GM18526 (cell line): Measurements from ENCODE around the gene NAB2.

Experiments
- POLR2A ChIP-seq: IDR thresholded peaks from 3 replicates; pipeline ENCODE4 v1.6.1; 2011; ENCODE audit not compliant: insufficient read length; ENCODE audit errors: extremely low read depth

NAB2 gene

DNA sequence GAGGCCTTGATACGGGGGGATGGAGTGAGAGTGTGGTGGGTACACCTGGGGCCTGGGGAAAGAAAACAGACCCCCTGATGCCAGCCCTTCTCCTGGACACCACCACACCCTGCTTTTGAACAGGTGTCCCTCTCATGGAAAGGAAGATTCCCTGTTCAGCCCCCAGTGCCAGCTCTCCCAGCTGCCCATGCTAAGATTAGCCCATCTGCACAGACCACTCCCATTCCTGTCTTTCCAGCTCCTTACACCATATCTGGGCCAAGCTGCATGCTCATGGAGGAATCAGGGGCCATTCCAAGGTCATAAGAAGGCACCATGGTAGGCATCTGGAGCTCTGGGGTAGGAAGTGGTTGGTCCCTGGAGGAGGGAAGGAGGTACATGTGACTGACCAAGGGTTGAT is 9.6 kb downstream of the NAB2 start:
- TF ChIP-seq POLR2A: no peak

DNA sequence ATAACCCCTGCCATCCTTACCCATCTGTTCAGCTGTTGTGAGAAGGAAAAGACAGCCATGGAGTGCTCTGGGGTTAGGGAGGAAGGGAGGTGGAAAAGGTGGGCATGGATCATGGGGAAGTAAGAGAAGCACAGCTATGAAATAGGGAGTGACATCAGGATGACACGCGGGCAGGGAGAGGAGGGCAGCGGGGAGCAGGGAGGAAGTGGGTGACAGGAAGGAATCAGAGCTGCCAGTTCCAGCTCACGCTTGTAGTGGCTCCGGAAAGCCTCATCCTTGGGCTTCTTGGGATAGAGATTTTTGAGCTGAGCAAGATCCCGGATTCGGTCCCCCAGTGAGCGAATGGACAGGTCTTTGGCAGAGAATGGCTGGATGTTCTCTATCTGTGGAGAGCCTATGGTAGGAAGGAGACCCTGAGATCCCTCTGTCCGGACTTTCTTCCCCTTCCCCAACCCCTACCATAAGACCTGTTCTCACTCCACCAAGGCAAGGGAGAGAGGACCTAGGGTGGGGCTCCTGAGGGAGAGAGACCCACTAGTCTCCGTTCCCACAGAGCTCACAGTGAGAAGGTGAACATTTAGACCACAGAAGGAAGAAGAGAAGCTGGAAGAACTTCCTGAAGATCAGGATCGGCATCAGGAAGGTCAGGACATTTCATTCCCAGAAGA is 10.3 kb downstream of the NAB2 start:
- TF ChIP-seq POLR2A: no peak

DNA sequence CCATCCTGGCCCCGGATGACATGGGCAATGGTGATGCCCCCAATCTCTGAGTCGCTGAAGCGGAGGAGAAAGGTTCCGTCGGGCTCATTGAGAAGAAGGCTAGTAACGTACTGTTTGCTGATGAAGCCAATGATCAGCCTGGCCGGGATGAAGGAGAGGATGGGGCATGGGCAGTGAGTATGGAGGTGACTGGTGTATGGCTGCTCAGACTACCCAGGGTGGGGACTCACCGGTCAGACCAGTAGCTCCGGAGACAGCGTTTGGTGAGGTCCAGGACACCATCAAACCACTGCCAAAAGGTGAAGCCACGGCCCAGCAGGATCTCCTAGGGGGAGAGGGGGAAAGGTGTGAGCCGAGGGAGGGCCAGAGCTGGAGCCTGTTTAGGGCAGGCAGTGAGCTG is 10.9 kb downstream of the NAB2 start:
- no peak for TF ChIP-seq POLR2A

DNA sequence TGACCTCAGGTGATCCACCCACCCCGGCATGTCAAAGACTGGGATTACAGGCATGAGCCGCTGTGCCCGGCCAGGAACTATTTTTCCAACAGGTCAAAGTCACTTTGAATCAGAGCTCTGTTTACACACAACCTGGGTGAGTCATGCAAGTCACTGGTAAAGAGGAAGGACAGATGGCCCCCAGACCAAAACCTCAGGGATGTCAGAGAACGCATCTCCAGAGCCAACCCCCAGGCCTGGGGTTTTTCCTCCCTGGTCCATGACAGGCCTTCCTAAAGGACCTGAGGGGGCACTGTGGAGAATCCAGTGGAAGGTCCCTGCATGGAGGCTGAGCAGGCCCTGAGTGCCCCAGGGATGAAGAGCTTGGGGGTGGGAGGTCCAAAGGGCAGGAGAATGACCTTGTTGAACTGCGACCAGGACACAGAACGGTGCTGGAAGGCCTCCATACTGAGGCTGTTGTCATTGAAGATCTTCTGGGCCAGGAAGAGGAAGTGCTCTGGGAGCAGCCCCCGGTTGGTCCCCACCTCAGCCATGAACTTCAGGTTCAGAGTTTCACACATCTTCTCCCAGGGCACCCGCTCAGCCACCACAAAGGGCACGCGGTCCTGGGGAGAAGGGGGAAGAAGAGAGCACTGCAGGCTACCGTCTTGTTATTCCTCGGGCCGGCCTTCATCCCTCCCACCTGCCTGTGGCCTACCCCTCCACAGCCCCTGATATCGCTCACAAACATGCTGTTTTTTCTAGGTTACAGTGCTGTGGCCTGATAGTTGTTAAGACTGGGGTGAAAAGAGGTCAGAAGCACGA is 13.2 kb downstream of the NAB2 start:
- no peak for TF ChIP-seq POLR2A

DNA sequence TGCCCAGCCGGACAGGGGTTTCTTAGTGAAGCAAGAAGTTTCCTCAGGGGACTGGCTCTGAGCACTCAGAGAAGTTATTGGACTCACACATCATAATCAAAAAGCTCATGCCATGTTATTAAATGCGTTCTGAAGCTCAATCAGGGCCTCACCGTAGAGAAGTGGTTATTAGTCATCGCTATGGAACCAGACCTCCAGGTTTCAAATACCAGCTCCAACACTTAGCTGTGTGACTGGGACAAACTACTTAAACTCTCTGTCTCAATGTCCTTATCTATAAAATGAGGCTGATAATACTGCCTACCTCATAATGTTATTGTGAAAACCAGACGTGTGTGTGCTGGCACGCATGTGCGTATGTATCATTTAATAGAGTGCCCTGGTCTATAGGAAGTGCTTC is 14.9 kb downstream of the NAB2 start:
- no peak for TF ChIP-seq POLR2A

DNA sequence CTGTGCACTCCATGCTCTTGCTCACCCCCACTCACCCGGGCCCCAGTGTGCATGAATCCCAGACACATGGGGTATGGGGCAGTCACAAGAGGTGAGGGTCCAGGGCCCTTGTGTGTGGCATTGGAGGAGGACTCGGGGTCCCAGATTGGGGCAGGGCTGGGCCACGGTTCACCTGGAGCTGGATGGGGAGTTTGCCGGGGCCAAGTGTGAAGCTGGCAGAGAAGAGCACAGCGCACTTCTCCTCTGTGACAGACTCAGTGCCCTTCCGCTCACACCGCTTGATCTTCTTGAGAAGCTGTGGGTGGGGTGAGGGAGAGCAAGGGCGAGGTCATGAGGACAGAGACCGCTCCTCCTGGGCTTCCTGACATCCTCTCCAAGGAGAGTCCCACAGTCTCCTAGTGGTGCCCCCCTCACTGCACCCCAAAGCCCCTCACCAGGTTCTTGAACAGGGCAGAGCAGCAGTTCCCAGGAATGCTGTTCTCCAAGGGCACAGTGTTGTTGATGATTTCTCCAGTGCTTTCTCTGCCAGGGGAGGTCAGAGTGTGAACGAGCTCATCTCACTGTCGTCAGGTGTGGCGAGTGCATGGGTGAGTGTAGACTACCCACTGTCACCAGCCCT is 15.5 kb downstream of the NAB2 start:
- TF ChIP-seq POLR2A: no peak

DNA sequence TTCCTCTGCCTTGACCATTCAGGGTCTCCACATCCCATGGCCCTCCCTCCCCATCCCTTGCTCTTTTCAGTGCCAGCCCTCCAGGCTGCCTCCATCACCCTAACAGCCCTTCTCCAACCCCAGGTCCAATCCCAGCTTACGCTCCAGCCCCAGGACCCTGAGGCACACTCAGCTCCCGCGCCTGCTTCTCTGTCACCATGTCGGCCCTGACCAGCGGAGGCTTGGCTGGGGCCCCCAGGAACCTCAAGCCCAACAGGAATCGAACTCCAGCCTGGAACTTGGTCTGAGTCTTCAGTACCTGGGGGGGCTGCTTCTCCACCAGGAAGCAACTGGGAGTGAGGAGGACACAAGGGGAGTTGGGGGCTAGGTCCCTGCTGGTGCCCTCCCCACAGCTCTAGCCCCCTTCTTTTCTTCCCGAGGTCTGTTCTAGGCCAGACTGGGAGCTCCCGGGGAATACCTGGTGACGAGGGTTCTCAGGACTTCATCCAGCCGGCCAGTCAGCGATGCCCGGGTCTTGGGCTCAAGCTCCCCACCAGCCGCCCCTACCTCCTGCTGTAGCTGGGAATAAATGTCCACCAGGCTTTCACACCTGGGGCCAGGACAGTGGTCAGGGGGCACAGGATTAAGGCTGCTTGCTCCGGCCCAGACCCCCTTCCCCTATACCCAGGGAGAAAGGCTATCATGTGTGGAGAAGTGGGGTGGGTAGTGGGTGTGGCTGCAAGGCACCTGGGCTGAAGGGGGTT is 16.3 kb downstream of the NAB2 start:
- TF ChIP-seq POLR2A: peak; percentile 19

DNA sequence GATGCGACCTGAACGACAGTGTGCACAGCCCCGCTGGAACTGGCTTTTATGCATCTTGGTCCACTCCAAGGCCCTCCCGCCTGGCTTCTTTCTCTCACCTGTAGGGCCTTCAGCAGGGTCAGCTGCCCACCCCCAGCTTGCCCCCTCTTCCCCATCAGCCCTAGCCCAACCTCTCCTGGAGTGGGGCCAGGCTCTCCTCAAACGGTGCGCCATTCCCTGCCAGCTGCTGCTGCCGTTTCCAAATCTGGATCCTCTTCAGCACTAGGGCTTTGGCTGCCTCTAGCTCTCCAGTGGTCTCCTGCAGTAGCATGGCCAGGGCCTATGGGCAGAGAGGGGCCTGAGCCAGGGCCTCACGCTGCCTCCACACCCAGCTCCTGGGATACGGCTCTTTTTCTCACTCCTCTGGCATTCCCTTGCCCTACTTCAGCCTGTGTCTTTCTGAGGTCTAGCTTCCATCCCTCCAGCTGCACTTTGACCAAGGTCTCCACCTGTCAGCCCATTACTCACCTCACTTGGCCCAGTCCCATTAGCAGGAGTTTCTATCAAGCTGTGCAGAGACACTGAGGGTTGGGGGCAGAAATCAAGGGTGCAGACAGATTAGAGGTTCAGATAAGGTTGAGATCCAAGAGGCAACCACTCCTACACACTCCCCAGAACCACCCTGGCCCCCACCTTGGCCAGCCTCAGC is 17.3 kb downstream of the NAB2 start:
- no peak for TF ChIP-seq POLR2A

DNA sequence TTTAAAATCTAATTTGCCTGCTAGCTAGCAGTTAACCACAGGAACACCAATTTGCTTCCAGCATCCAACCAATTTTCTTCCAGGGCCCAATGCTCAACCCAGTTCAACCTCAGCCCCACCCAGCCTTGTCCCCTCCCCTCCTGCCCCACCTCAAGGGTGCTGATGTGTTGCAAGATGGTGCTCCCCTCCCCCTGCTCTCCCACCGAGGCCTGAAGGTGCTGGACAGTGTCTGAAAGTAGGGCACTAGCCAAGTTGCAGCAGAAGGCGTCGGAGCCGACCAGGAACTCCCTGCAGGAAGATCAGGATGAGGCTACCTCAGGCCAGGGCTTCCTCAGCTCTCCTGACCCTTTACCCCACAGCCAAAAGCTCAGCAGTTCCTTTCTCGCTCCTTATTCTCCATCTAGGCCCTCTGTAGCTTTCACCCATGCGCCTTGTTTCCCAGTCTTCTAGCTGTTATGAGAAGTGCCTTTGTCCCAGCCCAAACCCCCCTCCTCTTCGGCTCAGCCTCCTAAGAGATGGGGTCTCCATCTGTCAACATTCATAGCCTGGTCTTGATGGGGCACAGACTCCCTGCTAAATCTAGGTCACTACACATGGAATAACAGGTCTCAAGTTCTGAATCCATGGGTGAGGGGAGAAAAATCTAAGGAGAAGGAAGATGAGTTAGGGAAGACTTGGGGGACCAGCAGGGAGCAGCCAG is 18.7 kb downstream of the NAB2 start:
- no peak for TF ChIP-seq POLR2A

DNA sequence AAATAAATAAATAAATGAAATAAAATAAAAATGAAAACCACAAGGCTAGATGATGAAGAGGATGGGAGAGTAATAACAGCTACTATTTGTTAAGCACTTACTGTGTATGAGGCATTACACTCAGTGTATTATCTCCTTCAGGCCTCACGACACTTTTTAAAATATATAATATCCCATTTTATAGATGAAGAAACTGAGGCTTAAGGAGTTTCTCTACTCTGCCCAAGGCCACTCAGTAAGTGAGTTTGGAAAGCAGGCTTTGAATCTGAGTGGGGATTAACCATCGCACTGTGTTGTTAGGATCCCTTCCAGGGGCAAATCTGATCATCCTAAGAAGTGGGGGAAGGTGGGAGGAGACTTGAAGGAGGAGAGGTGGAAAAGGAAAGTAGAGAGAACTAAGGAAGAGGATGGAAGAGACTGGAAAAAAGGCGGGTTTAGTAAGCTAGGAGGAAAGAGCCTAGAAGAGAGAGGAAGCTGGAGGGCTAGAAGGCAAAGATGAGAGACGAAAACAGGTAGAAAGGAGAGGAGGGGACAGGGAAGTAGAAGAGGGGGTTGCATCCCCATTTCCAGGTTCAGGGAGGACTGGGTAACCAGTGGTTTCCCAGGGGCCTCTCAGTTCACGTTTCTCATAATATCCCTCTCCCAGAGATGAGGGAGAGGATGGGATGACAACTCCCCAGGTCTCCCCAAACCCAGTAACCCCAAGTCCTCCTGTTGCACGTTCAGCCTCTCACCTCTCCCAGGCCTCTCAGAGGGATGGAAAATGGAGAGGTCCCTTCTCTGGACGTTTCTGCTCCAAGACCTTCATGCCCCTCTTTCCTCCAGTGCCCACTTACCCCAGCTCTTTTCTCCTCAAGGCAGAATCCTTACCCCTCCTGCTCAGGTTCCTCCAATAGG is 20.5 kb downstream of the NAB2 start:
- TF ChIP-seq POLR2A: no peak

DNA sequence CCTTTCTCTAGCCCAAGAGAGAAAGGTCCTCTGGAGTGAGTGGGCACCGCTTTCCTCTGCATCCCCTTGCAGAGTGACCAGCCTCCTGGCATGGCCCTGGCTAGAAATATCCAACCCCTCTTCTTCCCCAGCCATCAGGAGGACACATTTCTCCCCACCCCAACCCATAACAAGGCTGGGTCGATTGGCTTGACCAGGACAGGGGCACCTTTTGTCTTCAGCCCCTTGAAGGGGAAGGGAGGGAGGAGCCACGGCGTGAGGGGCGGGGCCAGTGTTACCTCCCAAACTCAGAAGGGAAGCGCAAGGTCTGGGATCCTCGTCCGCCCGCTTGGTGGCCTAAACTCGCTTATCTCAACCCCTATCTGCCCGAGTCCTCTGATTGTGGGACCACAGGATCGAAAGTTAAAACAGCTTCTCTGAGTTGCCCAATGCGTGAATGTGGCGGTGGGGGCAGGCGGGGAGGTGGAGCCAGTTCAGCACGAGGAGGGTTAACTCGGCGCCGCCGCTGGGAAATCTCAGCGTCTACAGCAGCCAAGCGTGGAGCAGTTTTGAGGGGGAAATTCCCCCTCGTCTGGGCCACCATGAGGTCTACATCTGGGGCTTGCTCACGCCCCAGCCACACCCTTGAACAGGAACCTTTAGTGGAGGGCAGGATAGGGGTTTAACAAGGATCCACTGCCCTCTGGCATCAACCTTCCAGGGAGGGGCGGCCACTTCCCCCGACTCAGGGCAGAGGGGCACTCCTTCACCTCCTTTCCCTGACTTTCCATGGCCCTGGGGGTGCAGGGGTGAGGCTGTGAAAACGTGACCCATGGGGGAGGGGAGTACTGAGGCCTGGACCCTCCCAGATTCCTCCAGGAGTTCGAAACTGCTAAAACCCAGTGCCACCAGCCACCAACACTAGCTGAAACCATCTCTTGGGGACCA is 21.5 kb downstream of the NAB2 start:
- TF ChIP-seq POLR2A: peak; percentile 61

DNA sequence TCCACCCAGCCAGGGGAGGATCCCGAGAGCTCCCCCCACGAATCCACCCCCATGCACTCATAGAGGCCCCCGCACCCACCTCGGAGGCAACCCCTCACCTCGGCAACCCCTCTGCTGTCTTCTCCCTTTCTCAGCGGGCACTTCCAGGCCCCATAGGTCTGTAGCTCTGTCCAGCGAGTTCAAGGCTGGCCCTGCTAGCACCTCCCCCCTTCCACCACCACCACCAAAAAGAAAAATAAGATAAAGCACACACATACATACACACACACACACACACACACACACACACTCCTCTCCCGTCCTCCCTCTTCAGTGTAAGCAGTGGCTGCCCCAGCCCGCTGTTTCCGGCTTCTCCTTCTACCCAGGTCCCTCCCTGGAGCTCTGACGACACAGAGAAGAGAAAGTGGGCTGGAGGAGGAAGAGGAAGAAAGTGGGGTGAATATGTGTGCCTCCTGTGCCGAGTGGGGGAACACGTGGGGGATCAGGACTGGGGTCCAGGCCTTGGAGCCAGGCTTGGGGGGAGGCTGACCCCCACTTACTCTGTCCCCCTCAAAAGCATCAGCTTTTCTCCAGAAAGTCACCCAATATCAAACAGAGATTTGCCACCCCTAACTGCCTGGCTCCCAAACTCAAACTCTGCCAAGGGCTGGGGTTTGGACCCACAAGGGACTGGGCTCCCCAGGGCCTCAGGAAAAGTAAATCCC is 22.3 kb downstream of the NAB2 start, which contains the start of gene STAT6:
TSS of gene STAT6 (minus strand) at position 332 of the 704 bp plus-strand sequence. CDS start 3,084 bp downstream, outside the sequence.
- TF ChIP-seq POLR2A: peak; percentile 72
